ENCODE data around the gene SAG.

The SAG gene

GRCh38 chr2:233353101-233353768 is 45.6 kb downstream of the SAG start:
- TF ChIP-seq CTCF (IDR thresholded peaks at IDR 0.05; ENCODE audit: control insufficient read depth, extremely low read depth, insufficient read depth): no peak
- H3K4me3 ChIP-seq (ENCODE audit: low read depth, low read length): no peak overlapping the region
- DNase-seq (ENCODE audit: low read depth): no peak

- peak; percentile 60 for TF ChIP-seq CTCF (IDR thresholded peaks at IDR 0.05; ENCODE audit: control insufficient read depth, extremely low read depth, insufficient read depth)
- DNase-seq (ENCODE audit: low read depth): no peak
- peak within 1 kb of the TSS; percentile 75 for H3K4me3 ChIP-seq (ENCODE audit: low read depth, low read length)
These were observed 46.3 kb downstream of the SAG start, which contains the start of gene DGKD for GRCh38 chr2:233353769-233354499. DGKD (plus strand) TSS chr2:233354494; CDS start chr2:233354519, 25 bp downstream.

- no peak for TF ChIP-seq CTCF (IDR thresholded peaks at IDR 0.05; ENCODE audit: control insufficient read depth, extremely low read depth, insufficient read depth)
- DNase-seq (ENCODE audit: low read depth): no peak
- H3K4me3 ChIP-seq (ENCODE audit: low read depth, low read length): peak overlapping the region; percentile 75
These were observed 46.9 kb downstream of the SAG start for GRCh38 chr2:233354500-233354924.

- peak; percentile 43 for DNase-seq (ENCODE audit: low read depth)
- H3K4me3 ChIP-seq (ENCODE audit: low read depth, low read length): peak overlapping the region; percentile 75
- no peak for TF ChIP-seq CTCF (IDR thresholded peaks at IDR 0.05; ENCODE audit: control insufficient read depth, extremely low read depth, insufficient read depth)
These were observed 47.5 kb downstream of the SAG start for GRCh38 chr2:233354971-233355574.

GRCh38 chr2:233355916-233356315 is 48.3 kb downstream of the SAG start:
- no peak for TF ChIP-seq CTCF (IDR thresholded peaks at IDR 0.05; ENCODE audit: control insufficient read depth, extremely low read depth, insufficient read depth)
- DNase-seq (ENCODE audit: low read depth): no peak
- no peak overlapping the region for H3K4me3 ChIP-seq (ENCODE audit: low read depth, low read length)

- no peak for TF ChIP-seq CTCF (IDR thresholded peaks at IDR 0.05; ENCODE audit: control insufficient read depth, extremely low read depth, insufficient read depth)
- no peak for DNase-seq (ENCODE audit: low read depth)
- no peak overlapping the region for H3K4me3 ChIP-seq (ENCODE audit: low read depth, low read length)
These were observed 49.1 kb downstream of the SAG start for GRCh38 chr2:233356546-233357308.
